ENCODE results near the gene CHURC1. TPM values are rescaled to one million over a fixed set of nuclear protein-coding genes. Genes with fewer than 3 reads are reported as not detected.

The CHURC1 gene
- total and polyA plus RNA-seq, 2 of the 13 experiments (the other 11 are each of a cell fraction or from before 2014, with no cell fraction given): 41.1 to 74.4 TPM

DNA sequence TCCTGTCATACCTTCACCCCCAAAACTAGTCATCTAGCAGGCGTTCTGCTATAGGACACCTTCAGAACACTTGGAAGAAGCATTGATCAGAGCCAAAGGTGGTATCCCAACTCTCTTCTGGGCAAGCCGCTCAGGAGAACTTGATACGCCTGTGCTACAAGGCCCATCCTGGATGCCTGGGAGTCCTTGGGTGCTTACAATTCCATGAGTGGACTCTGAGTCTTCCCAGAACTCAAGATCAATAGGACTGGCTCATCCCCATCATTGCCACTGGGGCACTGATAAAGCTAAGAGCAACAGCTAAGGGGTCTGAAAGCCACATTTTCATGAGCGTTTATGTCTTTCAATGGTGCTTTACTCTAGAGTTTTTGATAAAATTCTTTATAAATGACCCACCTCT lies 36.4 kb upstream of the CHURC1 start:
- H3K27me3 ChIP-seq (ENCODE audit: control insufficient read depth in 1 of 2, insufficient read depth in 2 of 2, low read length in 2 of 2): peaks cover 11 to 69% of the 10 kb centered on the region in 2 experiments
- intact Hi-C loops (cut with micrococcal nuclease; ENCODE audit: unreplicated experiment): no loop called here

DNA sequence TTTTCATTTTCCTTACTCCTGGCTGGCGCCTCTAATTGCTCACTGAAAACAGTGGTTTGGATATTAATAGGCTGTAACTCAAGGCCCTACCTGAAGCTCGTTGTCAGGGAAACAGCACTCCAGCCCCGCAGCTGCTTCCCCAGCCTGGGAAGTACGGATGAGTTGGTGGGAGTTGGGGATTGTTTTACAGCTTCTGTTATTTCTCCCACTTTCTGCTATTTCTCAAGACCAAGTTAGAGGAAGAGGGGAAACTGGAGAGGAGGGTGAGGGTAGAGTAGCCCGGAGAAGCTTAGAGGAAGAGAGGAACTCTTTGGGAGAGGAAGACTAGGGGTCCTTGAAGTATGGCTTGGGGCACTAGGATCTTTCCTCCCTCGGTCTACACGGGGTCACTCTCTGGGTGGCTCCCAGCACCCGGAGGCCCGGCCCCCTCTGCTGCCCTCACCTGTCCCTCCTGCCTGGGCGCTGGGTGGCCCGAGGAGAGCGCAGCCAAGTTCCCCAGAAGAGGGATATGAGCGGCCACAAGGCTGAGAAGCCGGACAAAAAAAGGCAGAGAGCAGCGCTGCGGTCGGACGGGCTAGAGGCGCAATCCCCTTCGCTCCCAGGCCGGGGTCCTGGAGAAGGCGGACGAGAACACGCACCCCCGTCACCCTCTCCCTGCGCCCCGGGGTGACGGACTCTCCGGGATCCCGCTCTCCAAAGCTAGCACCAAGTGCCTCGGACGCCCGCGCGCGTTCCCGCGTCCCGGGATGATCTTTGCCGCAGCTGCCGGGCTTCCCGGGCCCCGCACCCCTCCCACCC lies 35.2 kb upstream of the CHURC1 start:
- ATAC-seq (peak; percentile 59), DNase-seq (ENCODE audit: low spot score) (no peak), FAIRE-seq (no peak)
- POLR2A ChIA-PET: no interaction called here
- H3K79me2 ChIP-seq (ENCODE audit: insufficient read depth, low read length): no peaks in the 10 kb centered on the region
- peak overlapping the region; percentile 81 for H3K4me2 ChIP-seq (ENCODE audit: low read depth, low read length)
- peaks cover 12% of the 10 kb centered on the region for H3K4me1 ChIP-seq (ENCODE audit: insufficient read depth, low read length)
- intact Hi-C loops (cut with micrococcal nuclease; ENCODE audit: unreplicated experiment) (no loop called here), in situ Hi-C loops (cut with HindIII; ENCODE audit: extremely low pct_ligation_motif_present, low pct_unique_long_range_greater_than_20kb) (loop anchor here (25.0 kb wide), 1 partner anchor 217 kb away; no protein-coding TSS in a partner anchor)
- CTCF ChIA-PET (ENCODE audit: low intra/inter-chr PET ratio, low total read pairs): no interaction called here
- no TSS peak for BruUV-seq (replicated peaks)
- TF ChIP-seq, protein P1, sequence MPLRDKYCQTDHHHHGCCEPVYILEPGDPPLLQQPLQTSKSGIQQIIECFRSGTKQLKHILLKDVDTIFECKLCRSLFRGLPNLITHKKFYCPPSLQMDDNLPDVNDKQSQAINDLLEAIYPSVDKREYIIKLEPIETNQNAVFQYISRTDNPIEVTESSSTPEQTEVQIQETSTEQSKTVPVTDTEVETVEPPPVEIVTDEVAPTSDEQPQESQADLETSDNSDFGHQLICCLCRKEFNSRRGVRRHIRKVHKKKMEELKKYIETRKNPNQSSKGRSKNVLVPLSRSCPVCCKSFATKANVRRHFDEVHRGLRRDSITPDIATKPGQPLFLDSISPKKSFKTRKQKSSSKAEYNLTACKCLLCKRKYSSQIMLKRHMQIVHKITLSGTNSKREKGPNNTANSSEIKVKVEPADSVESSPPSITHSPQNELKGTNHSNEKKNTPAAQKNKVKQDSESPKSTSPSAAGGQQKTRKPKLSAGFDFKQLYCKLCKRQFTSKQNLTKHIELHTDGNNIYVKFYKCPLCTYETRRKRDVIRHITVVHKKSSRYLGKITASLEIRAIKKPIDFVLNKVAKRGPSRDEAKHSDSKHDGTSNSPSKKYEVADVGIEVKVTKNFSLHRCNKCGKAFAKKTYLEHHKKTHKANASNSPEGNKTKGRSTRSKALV (CRISPR knock-in tag; IDR thresholded peaks at IDR 0.05): peak; percentile 82; the same call in 1 of the 2 replicates
- TF ChIP-seq, protein P2, sequence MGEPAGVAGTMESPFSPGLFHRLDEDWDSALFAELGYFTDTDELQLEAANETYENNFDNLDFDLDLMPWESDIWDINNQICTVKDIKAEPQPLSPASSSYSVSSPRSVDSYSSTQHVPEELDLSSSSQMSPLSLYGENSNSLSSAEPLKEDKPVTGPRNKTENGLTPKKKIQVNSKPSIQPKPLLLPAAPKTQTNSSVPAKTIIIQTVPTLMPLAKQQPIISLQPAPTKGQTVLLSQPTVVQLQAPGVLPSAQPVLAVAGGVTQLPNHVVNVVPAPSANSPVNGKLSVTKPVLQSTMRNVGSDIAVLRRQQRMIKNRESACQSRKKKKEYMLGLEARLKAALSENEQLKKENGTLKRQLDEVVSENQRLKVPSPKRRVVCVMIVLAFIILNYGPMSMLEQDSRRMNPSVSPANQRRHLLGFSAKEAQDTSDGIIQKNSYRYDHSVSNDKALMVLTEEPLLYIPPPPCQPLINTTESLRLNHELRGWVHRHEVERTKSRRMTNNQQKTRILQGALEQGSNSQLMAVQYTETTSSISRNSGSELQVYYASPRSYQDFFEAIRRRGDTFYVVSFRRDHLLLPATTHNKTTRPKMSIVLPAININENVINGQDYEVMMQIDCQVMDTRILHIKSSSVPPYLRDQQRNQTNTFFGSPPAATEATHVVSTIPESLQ (CRISPR knock-in tag; conservative IDR thresholded peaks at IDR 0.05): no peak
- H4K20me1 ChIP-seq (ENCODE audit: insufficient read depth, low read length): no peaks in the 10 kb centered on the region
- 6% methylated on average over 19 of the region's 43 CpGs for WGBS (ENCODE audit: low lambda C conversion rate)
- H3K27me3 ChIP-seq (ENCODE audit: control insufficient read depth in 1 of 2, insufficient read depth in 2 of 2, low read length in 2 of 2): peaks cover 11 to 57% of the 10 kb centered on the region in 2 experiments
- no peak overlapping the region for H3K27ac ChIP-seq (ENCODE audit: extremely low read length, insufficient read depth, low read length)
- no peak overlapping the region for H2AFZ ChIP-seq (ENCODE audit: low read length)
- H3K4me3 ChIP-seq (replicated peaks in 1 of 3; ENCODE audit: insufficient read depth in 1 of 3, low read depth in 2 of 3, low read length in 3 of 3): peak overlapping the region; percentile 54 to 68 (median 67); a peak in 4 of 6 replicates
- no peaks in the 10 kb centered on the region for H3K9me3 ChIP-seq (ENCODE audit: low read length)
- no peaks in the 10 kb centered on the region for H3K36me3 ChIP-seq (replicated peaks in 1 of 2; ENCODE audit: control insufficient read depth in 1 of 2, insufficient read depth in 2 of 2, low read length in 2 of 2)
- no peak overlapping the region for H3K9ac ChIP-seq (ENCODE audit: insufficient read depth, low read depth, low read length)

More for the DNA sequence above, 36.4 kb upstream of the CHURC1 start:
- ATAC-seq: no peak
- whole genome bisulfite sequencing (ENCODE audit: low lambda C conversion rate): 25% methylated on average over 4 of the region's 4 CpGs
- Histone ChIP-seq H3K4me2 (ENCODE audit: low read depth, low read length) (no peak overlapping the region), H4K20me1 (ENCODE audit: insufficient read depth, low read length) (no peaks in the 10 kb centered on the region), H3K27ac (ENCODE audit: extremely low read length, insufficient read depth, low read length) (no peak overlapping the region), H3K36me3 (replicated peaks in 1 of 2; ENCODE audit: control insufficient read depth in 1 of 2, insufficient read depth in 2 of 2, low read length in 2 of 2) (no peaks in the 10 kb centered on the region), H3K79me2 (ENCODE audit: insufficient read depth, low read length) (no peaks in the 10 kb centered on the region), H3K9ac (ENCODE audit: insufficient read depth, low read depth, low read length) (no peak overlapping the region), H2AFZ (ENCODE audit: low read length) (no peak overlapping the region), H3K9me3 (ENCODE audit: low read length) (no peaks in the 10 kb centered on the region), H3K4me3 (replicated peaks in 1 of 3; ENCODE audit: insufficient read depth in 1 of 3, low read depth in 2 of 3, low read length in 3 of 3) (no peak overlapping the region), H3K4me1 (ENCODE audit: insufficient read depth, low read length) (peaks cover 12% of the 10 kb centered on the region)
- no peak for DNase-seq (ENCODE audit: low spot score)
- POLR2A ChIA-PET: no interaction called here
- BruUV-seq (replicated peaks): no TSS peak
- in situ Hi-C loops (cut with HindIII; ENCODE audit: extremely low pct_ligation_motif_present, low pct_unique_long_range_greater_than_20kb): loop anchor here (25.0 kb wide), 1 partner anchor 216 kb away; no protein-coding TSS in a partner anchor
- CTCF ChIA-PET (ENCODE audit: low intra/inter-chr PET ratio, low total read pairs): no interaction called here
- no peak for FAIRE-seq
- TF ChIP-seq RXRB (CRISPR knock-in tag; IDR thresholded peaks at IDR 0.05; ENCODE audit: borderline replicate concordance) (no peak), ZNF816 (CRISPR knock-in tag; IDR thresholded peaks at IDR 0.05; ENCODE audit: borderline replicate concordance) (no peak), ELF1 (CRISPR knock-in tag; IDR thresholded peaks at IDR 0.05) (no peak), RFXANK (CRISPR knock-in tag; IDR thresholded peaks at IDR 0.05) (no peak), GZF1 (CRISPR knock-in tag; IDR thresholded peaks at IDR 0.05) (no peak), FOXP1 (IDR thresholded peaks at IDR 0.05) (no peak), FOXP1 (CRISPR knock-in tag; IDR thresholded peaks at IDR 0.05) (no peak), ZNF777 (CRISPR knock-in tag; IDR thresholded peaks at IDR 0.05) (no peak)
